H4 (cell line): ENCODE measurements around the gene PAGR1. TPM values are rescaled to one million over a fixed set of nuclear protein-coding genes. Genes with fewer than 3 reads are reported as not detected.
"Not testable (repeated sequence)": the region's sequence is repeated elsewhere in the genome, so short reads cannot be mapped to it uniquely, and the experiment has no call there.

Source experiments
- DNase-seq: peaks from one replicate; pipeline ENCODE4 v3.0.0-alpha.2; 2015; ENCODE audit warnings: low spot score
- total RNA-seq: library from RNA; depleted of rRNA; stranded (reverse); fragments of >200 nt; shearing (Covaris generic); gene quantifications from 2 replicates; pipeline ENCODE4 v1.2.3, GENCODE V29; 2014

The PAGR1 gene
- total RNA-seq, 1 experiment from 2014 or later = 46.3 TPM

GRCh38 chr16:29811896-29812665, 3.9 kb upstream of the PAGR1 start, which contains the start of gene PRRT2:
Gene PRRT2, plus strand, starts transcription at chr16:29812193. Its CDS starts 862 bp downstream, at chr16:29813055.
- peak; percentile 39 for DNase-seq

GRCh38 chr16:29812754-29813643, 3.0 kb upstream of the PAGR1 start:
- no peak for DNase-seq

- DNase-seq = no peak
Measured at GRCh38 chr16:29813644-29814562, 2.0 kb upstream of the PAGR1 start.

GRCh38 chr16:29814592-29814991, 1.4 kb upstream of the PAGR1 start:
- DNase-seq = no peak

GRCh38 chr16:29815032-29815721, 775 bp upstream of the PAGR1 start:
- no peak for DNase-seq

GRCh38 chr16:29816694-29817441, 916 bp downstream of the PAGR1 start:
- peak; percentile 51 for DNase-seq

- DNase-seq = no peak
Measured at GRCh38 chr16:29818082-29818481, 2.1 kb downstream of the PAGR1 start.

GRCh38 chr16:29819506-29819905, 3.6 kb downstream of the PAGR1 start:
- DNase-seq = no peak

- peak; percentile 48 for DNase-seq
Measured at GRCh38 chr16:29820271-29820701, 4.3 kb downstream of the PAGR1 start, which contains the start of gene MVP. Gene MVP, plus strand, starts transcription at chr16:29820462. Its CDS starts 10,088 bp downstream, at chr16:29830550.

- peak; percentile 56 for DNase-seq
Measured at GRCh38 chr16:29820730-29821642, 5.0 kb downstream of the PAGR1 start.

GRCh38 chr16:29821643-29822115, 5.7 kb downstream of the PAGR1 start:
- DNase-seq = peak; percentile 57

- DNase-seq = peak; percentile 80
Measured at GRCh38 chr16:29824589-29825144, 8.7 kb downstream of the PAGR1 start.

GRCh38 chr16:29825145-29826044, 9.4 kb downstream of the PAGR1 start:
- peak; percentile 64 for DNase-seq

GRCh38 chr16:29826342-29826695, 10.4 kb downstream of the PAGR1 start:
- DNase-seq = no peak

GRCh38 chr16:29830774-29831173, 14.8 kb downstream of the PAGR1 start:
- DNase-seq = no peak

GRCh38 chr16:29831490-29831889, 15.5 kb downstream of the PAGR1 start:
- DNase-seq = no peak

GRCh38 chr16:29833219-29833618, 17.3 kb downstream of the PAGR1 start:
- DNase-seq = not testable (repeated sequence)
